Testis (tissue), 3 donors: Measurements from ENCODE around the gene LRRTM4. TPM values are rescaled to one million over a fixed set of nuclear protein-coding genes. Genes with fewer than 3 reads are reported as not detected.
A peak's percentile ranks its signal among the peaks of the same experiment; 100 is the strongest.

Source experiments
- DNase-seq: peaks from one replicate; pipeline ENCODE4 v3.0.0-alpha.2; 2019
- H3K27ac ChIP-seq, 2 donors: fragments of 200-600 bp; sonication (generic); one replicate each; pipeline ENCODE4 v1.5.1; 2019
- H3K27me3 ChIP-seq: fragments of 200-600 bp; sonication (generic); one replicate; pipeline ENCODE4 v1.5.1; 2019
- H3K36me3 ChIP-seq: fragments of 200-600 bp; sonication (generic); one replicate; pipeline ENCODE4 v1.5.1; 2017; ENCODE audit warnings: low read depth; ENCODE audit errors: missing control alignments
- H3K4me1 ChIP-seq: fragments of 200-600 bp; sonication (generic); one replicate; pipeline ENCODE4 v1.5.1; 2019
- H3K4me3 ChIP-seq, 2 donors: fragments of 200-600 bp; sonication (generic); one replicate each; pipeline ENCODE4 v1.5.1; 2017 to 2019
- H3K9me3 ChIP-seq: fragments of 200-600 bp; sonication (generic); one replicate; pipeline ENCODE4 v1.5.1; 2017
- POLR2A ChIP-seq: fragments of 450-650 bp; IDR thresholded peaks from one replicate; pipeline ENCODE4 v1.6.1; 2017; ENCODE audit warnings: antibody characterized with exemption, mild to moderate bottlenecking, moderate library complexity
- WGBS, 2 donors: methylation state at CpG; one replicate each; pipeline ENCODE4 v1.1.5; 2018; 5-methylcytosine and 5-hydroxymethylcytosine counted together
- intact Hi-C: fragments of 100-400 bp; cut with DNase I; formaldehyde crosslinking; loops from one replicate; pipeline ENCODE4 v1.15.1; 2023; ENCODE audit warnings: low total_unique reads
- polyA plus RNA-seq: library from polyadenylated mRNA; stranded (reverse); fragments of 350-450 nt; fragmentation: Illumina TruSeq; extraction: RNeasy Lipid Tissue Mini Kit (QIAGEN cat#74804); gene quantifications from one replicate; pipeline ENCODE4 v1.2.3, GENCODE V29; 2014; ENCODE audit warnings: low read depth, low replicate concordance; ENCODE audit not compliant: insufficient read depth
- total RNA-seq, 2 donors: library from RNA; depleted of rRNA; stranded (reverse); fragments of >200 nt; gene quantifications; one replicate each; pipeline ENCODE4 v1.2.3, GENCODE V29; 2016
- TF ChIP-seq, protein P1 (sequence below), 3 experiments: fragments of 450-650 bp in 2 of 3; fragments of 200-600 bp in 1 of 3; sonication (generic) in 1 of 3; IDR thresholded peaks; one replicate each; pipeline ENCODE4 v1.5.1; 2016 to 2019; ENCODE audit warnings: antibody characterized with exemption in 3 of 3, mild to moderate bottlenecking in 2 of 3, moderate library complexity in 1 of 3

Gene LRRTM4
- total and polyA plus RNA-seq, 3 donors from 2014 or later: 0.08 to 0.19 (median 0.13) TPM

- Histone ChIP-seq H3K9me3 (no peaks in the 10 kb centered on the region), H3K36me3 (no peaks in the 10 kb centered on the region), H3K27ac (no peak overlapping the region), H3K27me3 (no peaks in the 10 kb centered on the region), H3K4me1 (no peaks in the 10 kb centered on the region), H3K4me3 (no peak overlapping the region)
- no peak for DNase-seq
- intact Hi-C loops: no loop called here
- no peak for TF ChIP-seq POLR2A
- TF ChIP-seq, protein P1, sequence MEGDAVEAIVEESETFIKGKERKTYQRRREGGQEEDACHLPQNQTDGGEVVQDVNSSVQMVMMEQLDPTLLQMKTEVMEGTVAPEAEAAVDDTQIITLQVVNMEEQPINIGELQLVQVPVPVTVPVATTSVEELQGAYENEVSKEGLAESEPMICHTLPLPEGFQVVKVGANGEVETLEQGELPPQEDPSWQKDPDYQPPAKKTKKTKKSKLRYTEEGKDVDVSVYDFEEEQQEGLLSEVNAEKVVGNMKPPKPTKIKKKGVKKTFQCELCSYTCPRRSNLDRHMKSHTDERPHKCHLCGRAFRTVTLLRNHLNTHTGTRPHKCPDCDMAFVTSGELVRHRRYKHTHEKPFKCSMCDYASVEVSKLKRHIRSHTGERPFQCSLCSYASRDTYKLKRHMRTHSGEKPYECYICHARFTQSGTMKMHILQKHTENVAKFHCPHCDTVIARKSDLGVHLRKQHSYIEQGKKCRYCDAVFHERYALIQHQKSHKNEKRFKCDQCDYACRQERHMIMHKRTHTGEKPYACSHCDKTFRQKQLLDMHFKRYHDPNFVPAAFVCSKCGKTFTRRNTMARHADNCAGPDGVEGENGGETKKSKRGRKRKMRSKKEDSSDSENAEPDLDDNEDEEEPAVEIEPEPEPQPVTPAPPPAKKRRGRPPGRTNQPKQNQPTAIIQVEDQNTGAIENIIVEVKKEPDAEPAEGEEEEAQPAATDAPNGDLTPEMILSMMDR (IDR thresholded peaks at IDR 0.05): no peak
Measured at GRCh38 chr2:76975752-76976151, 546.4 kb downstream of the LRRTM4 start.

GRCh38 chr2:76973610-76974009 is 548.6 kb downstream of the LRRTM4 start:
- H3K27ac ChIP-seq: no peak overlapping the region
- no peak for DNase-seq
- intact Hi-C loops: no loop called here
- H3K36me3 ChIP-seq: no peaks in the 10 kb centered on the region
- no peak overlapping the region for H3K4me3 ChIP-seq
- no peak for TF ChIP-seq POLR2A
- TF ChIP-seq, protein P1 (IDR thresholded peaks at IDR 0.05): no peak
- H3K4me1 ChIP-seq: no peaks in the 10 kb centered on the region
- H3K9me3 ChIP-seq: no peaks in the 10 kb centered on the region
- WGBS, 2 donors: 84 to 98% methylated on average over 4 of the region's 4 CpGs
- H3K27me3 ChIP-seq: no peaks in the 10 kb centered on the region

DNA sequence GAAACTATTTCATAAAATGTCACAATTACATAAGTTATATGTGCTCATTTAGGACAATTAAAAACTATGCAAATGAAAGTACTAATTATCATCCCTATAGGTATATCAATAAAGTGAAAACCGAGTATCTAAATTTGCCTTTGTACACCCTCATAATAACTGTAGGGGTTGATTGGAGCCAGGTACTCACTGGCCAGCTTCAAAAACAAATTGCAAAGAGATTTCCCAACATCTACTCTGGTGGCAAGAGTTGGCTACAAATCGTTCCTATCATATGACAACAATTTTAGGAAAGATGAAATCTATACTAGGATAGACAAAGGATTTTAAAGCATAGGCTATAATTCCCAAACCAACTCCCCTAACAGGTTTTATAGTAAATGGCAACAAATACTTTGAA is 556.4 kb downstream of the LRRTM4 start:
- H3K27ac ChIP-seq: no peak overlapping the region
- no peaks in the 10 kb centered on the region for H3K27me3 ChIP-seq
- H3K36me3 ChIP-seq: no peaks in the 10 kb centered on the region
- DNase-seq: no peak
- H3K4me1 ChIP-seq: no peaks in the 10 kb centered on the region
- no peaks in the 10 kb centered on the region for H3K9me3 ChIP-seq
- intact Hi-C loops: no loop called here
- H3K4me3 ChIP-seq: no peak overlapping the region
- TF ChIP-seq, protein P1 (IDR thresholded peaks at IDR 0.05): no peak
- no peak for TF ChIP-seq POLR2A
- 68 to 80% methylated on average over 2 of the region's 2 CpGs for WGBS, 2 donors

DNA sequence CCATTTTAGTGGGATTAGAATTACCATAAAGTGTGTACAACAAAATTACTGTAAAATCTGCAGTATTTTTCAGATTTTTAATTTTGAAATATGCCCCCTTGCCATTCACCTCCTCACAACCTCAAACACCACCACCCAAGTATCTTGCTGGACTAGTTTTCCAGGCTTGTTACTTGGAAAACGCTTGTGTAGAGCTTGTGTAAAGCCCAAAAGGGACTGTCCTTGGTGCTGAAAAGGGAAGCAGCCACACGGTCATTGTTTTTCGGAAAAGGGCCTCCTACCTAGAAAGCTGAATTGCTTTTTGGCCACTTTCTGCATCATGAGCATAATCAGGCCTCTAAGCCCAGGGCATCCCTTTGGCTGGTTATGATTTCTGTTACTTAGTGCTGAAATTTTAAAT is 563.4 kb downstream of the LRRTM4 start:
- no peak for DNase-seq
- 17 to 18% methylated on average over 3 of the region's 3 CpGs for WGBS, 2 donors
- no peak for TF ChIP-seq POLR2A
- TF ChIP-seq, protein P1 (IDR thresholded peaks at IDR 0.05): no peak
- intact Hi-C loops: no loop called here
- Histone ChIP-seq H3K27ac (no peak overlapping the region), H3K4me1 (no peaks in the 10 kb centered on the region), H3K27me3 (no peaks in the 10 kb centered on the region), H3K4me3 (no peak overlapping the region), H3K9me3 (no peaks in the 10 kb centered on the region), H3K36me3 (no peaks in the 10 kb centered on the region)

DNA sequence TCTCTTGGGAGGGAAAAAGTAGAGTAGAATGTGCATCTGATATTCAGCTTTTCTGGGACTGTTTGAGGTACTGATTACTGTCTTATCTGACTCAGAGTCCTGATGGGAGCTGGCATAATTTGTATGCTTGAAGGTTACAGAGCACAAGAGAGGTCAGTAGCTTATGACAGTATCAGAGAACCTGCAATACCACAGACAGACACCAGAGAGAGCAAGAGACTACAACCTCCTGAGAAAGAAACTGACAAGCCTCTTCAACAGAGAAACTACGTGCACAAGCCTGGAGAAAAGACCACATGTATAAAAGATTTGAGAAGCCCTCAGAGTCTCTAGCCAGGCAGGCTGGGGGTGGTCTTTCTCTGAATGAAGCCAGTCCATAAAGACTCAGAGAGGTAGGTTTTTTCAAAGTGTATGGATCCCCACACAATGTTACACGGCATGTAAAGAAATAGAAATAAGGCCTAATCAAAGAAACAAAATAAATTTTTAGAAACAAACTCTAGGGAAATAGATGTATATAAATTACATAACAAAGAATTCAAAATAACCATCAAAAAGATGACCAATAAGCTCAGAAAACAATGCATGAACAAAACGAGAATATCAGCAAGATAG is 568.3 kb downstream of the LRRTM4 start:
- no peak for TF ChIP-seq POLR2A
- TF ChIP-seq, protein P1 (IDR thresholded peaks at IDR 0.05): peak; percentile 21 to 66 (median 52)
- peak; percentile 73 for DNase-seq
- no peaks in the 10 kb centered on the region for H3K36me3 ChIP-seq
- no peak overlapping the region for H3K4me3 ChIP-seq
- intact Hi-C loops: no loop called here
- WGBS, 2 donors: 59% methylated on average over 3 of the region's 3 CpGs
- H3K9me3 ChIP-seq: no peaks in the 10 kb centered on the region
- no peaks in the 10 kb centered on the region for H3K27me3 ChIP-seq
- no peak overlapping the region for H3K27ac ChIP-seq
- no peaks in the 10 kb centered on the region for H3K4me1 ChIP-seq
